Right lobe of liver (tissue), 6 donors: ENCODE measurements around the gene STK33. TPM values are rescaled to one million over a fixed set of nuclear protein-coding genes. Genes with fewer than 3 reads are reported as not detected.

Experiments used
- ATAC-seq, 4 donors: fragments of 200-7000 bp; cut with Tn5 transposase; one replicate each; pipeline ENCODE4 v1.9.1; 2020; ENCODE audit warnings: mild to moderate bottlenecking in 4 of 4, moderate library complexity in 4 of 4
- DNase-seq, 3 donors: peaks; one replicate each; pipeline ENCODE4 v3.0.0-alpha.2; 2020
- H3K27ac ChIP-seq, 3 donors: fragments of 200-600 bp; one replicate each; pipeline ENCODE4 v1.8.0; 2022
- H3K27me3 ChIP-seq, 2 donors: fragments of 200-600 bp; one replicate each; pipeline ENCODE4 v1.8.0; 2022
- H3K36me3 ChIP-seq, 4 donors: fragments of 200-600 bp; sonication (generic) in 1 of 4; one replicate each; pipeline versions ENCODE4 v1.5.1 to v1.8.0; 2017 to 2022; ENCODE audit warnings: control low read depth in 1 of 4
- H3K4me1 ChIP-seq, 4 donors: fragments of 200-600 bp; sonication (generic) in 1 of 4; one replicate each; pipeline versions ENCODE4 v1.5.1 to v1.8.0; 2017 to 2022; ENCODE audit warnings: control low read depth in 1 of 4
- H3K4me3 ChIP-seq, 3 donors: fragments of 200-600 bp; one replicate each; pipeline ENCODE4 v1.8.0; 2022
- H3K9me3 ChIP-seq, 4 donors: fragments of 200-600 bp; sonication (generic) in 1 of 4; one replicate each; pipeline versions ENCODE4 v1.5.1 to v1.8.0; 2017 to 2022; ENCODE audit warnings: control low read depth in 1 of 4
- CTCF ChIP-seq, 4 donors: fragments of 200-600 bp in 3 of 4; fragments of 450-650 bp in 1 of 4; IDR thresholded peaks; one replicate each; pipeline versions ENCODE4 v1.5.1 to v1.8.0; 2016 to 2022; ENCODE audit warnings: antibody characterized with exemption in 4 of 4, mild to moderate bottlenecking in 2 of 4
- POLR2A ChIP-seq: fragments of 450-650 bp; IDR thresholded peaks from one replicate; pipeline ENCODE4 v1.6.1; 2017; ENCODE audit warnings: antibody characterized with exemption, mild to moderate bottlenecking
- WGBS: methylation state at CpG from one replicate; pipeline ENCODE4 v1.1.6; 2018; ENCODE audit warnings: low coverage, low lambda C conversion rate; ENCODE audit not compliant: insufficient coverage; ENCODE audit errors: missing lambda C conversion rate; 5-methylcytosine and 5-hydroxymethylcytosine counted together
- intact Hi-C, 2 donors: fragments of 100-400 bp; cut with DNase I; formaldehyde crosslinking; loops; one replicate each; pipeline versions ENCODE4 v1.11.2 to v1.14.1; 2022
- total RNA-seq, 6 experiments: library from RNA; depleted of rRNA in 2 of 6; stranded (reverse); fragments of >200 nt in 2 of 6; fragmentation: NEBNext Ultra II Directional in 3 of 6; extraction: Animal tissue kit (Norgen Biotek cat#: 25700) in 3 of 6; gene quantifications; one replicate each; pipeline versions ENCODE4 v1.1.0 to v1.2.4, GENCODE V29; 2016 to 2023
- donor health status: DM: no; HTN: yes; CAD: no.
- donor health status: DM: no; HTN: no; CAD: no.
- donor health status: DM: no; HTN: no; CAD: no.
- donor health status: DM: no; HTN: yes; CAD: no.
- donor health status: DM: no; HTN: yes; CAD: no.

Gene STK33
- total RNA-seq, 6 experiments from 2014 or later = 0.12 to 1.1 (median 0.42) TPM; not detected in 2

GRCh38 chr11:8346157-8346755 is 247.8 kb downstream of the STK33 start:
- intact Hi-C loops = no loop called here
- Histone ChIP-seq H3K4me1 (no peaks in the 10 kb centered on the region), H3K36me3 (no peaks in the 10 kb centered on the region), H3K27me3 (no peaks in the 10 kb centered on the region), H3K9me3 (no peaks in the 10 kb centered on the region), H3K4me3 (no peak overlapping the region), H3K27ac (no peak overlapping the region)
- no peak for TF ChIP-seq POLR2A
- no peak for TF ChIP-seq CTCF (IDR thresholded peaks at IDR 0.05)
- ATAC-seq (no peak), DNase-seq (no peak)
- WGBS = 79% methylated on average over 11 of the region's 16 CpGs

GRCh38 chr11:8345179-8345578 is 248.8 kb downstream of the STK33 start:
- no peak for TF ChIP-seq POLR2A
- no peak for TF ChIP-seq CTCF (IDR thresholded peaks at IDR 0.05)
- Histone ChIP-seq H3K27me3 (no peaks in the 10 kb centered on the region), H3K9me3 (no peaks in the 10 kb centered on the region), H3K4me3 (no peak overlapping the region), H3K36me3 (no peaks in the 10 kb centered on the region), H3K4me1 (no peaks in the 10 kb centered on the region), H3K27ac (no peak overlapping the region)
- no peak for DNase-seq
- no peak for ATAC-seq
- intact Hi-C loops = no loop called here
- WGBS = 79% methylated on average over 11 of the region's 11 CpGs

GRCh38 chr11:8344346-8344745 is 249.7 kb downstream of the STK33 start:
- Histone ChIP-seq H3K9me3 (no peaks in the 10 kb centered on the region), H3K27ac (no peak overlapping the region), H3K4me1 (no peaks in the 10 kb centered on the region), H3K27me3 (no peaks in the 10 kb centered on the region), H3K4me3 (no peak overlapping the region), H3K36me3 (no peaks in the 10 kb centered on the region)
- intact Hi-C loops = no loop called here
- no peak for ATAC-seq
- no peak for TF ChIP-seq POLR2A
- TF ChIP-seq CTCF (IDR thresholded peaks at IDR 0.05) = no peak
- WGBS = 67% methylated on average over 3 of the region's 3 CpGs
- no peak for DNase-seq

GRCh38 chr11:8342821-8343681 is 251.0 kb downstream of the STK33 start:
- H3K27ac ChIP-seq = no peak overlapping the region
- ATAC-seq (no peak), DNase-seq (no peak)
- TF ChIP-seq POLR2A (no peak), CTCF (IDR thresholded peaks at IDR 0.05) (no peak)
- intact Hi-C loops = no loop called here
- no peak overlapping the region for H3K4me3 ChIP-seq
- H3K27me3 ChIP-seq = no peaks in the 10 kb centered on the region
- H3K36me3 ChIP-seq = no peaks in the 10 kb centered on the region
- H3K4me1 ChIP-seq = no peaks in the 10 kb centered on the region
- H3K9me3 ChIP-seq = no peaks in the 10 kb centered on the region
- 71% methylated on average over 7 of the region's 18 CpGs for WGBS
